A673 (cell line): ENCODE measurements around the gene CES5A. TPM values are rescaled to one million over a fixed set of nuclear protein-coding genes. Genes with fewer than 3 reads are reported as not detected.
"Not testable (repeated sequence)": the region's sequence is repeated elsewhere in the genome, so short reads cannot be mapped to it uniquely, and the experiment has no call there.

ENCODE experiments used
- BruUV-seq: library from RNA; stranded (reverse); fragments of 400-500 nt; replicated peaks from 2 replicates; lab custom pipeline; 2021; lab: Mats Ljungman, UMichigan
- CTCF ChIA-PET: fragments of 300-600 bp; sonication (Branson Sonifier 250); formaldehyde crosslinking; loops from one replicate; lab custom pipeline; 2022; ENCODE audit warnings: antibody characterized with exemption; lab: Charles Lee
- POLR2A ChIA-PET: fragments of 300-600 bp; sonication (Branson Sonifier 250); formaldehyde crosslinking; loops from one replicate; lab custom pipeline; 2022; ENCODE audit warnings: antibody characterized with exemption; ENCODE audit not compliant: low non-redundant PET; lab: Charles Lee
- DNase-seq: peaks from one replicate; pipeline ENCODE4 v3.0.0-alpha.2; 2015; ENCODE audit warnings: low spot score
- H3K27ac ChIP-seq: fragments of 200-600 bp; sonication (generic); 2 replicates; pipeline ENCODE4 v1.5.1; 2016; ENCODE audit warnings: mixed run types, low read depth, mild to moderate bottlenecking, mixed read lengths, antibody characterized with exemption, low read length; ENCODE audit not compliant: poor library complexity, severe bottlenecking
- H3K27me3 ChIP-seq: fragments of 200-600 bp; sonication (generic); replicated peaks from 2 replicates; pipeline ENCODE4 v1.6.1; 2017; ENCODE audit warnings: mixed run types, low read depth, mild to moderate bottlenecking, mixed read lengths, antibody characterized with exemption, low read length; ENCODE audit not compliant: insufficient read depth, poor library complexity
- H3K36me3 ChIP-seq: fragments of 200-600 bp; sonication (generic); 2 replicates; pipeline ENCODE4 v1.6.1; 2016; ENCODE audit warnings: mixed run types, mild to moderate bottlenecking, mixed read lengths, antibody characterized with exemption, low read length; ENCODE audit not compliant: insufficient read depth, poor library complexity, severe bottlenecking
- H3K4me1 ChIP-seq: fragments of 200-600 bp; sonication (generic); 2 replicates; pipeline ENCODE4 v1.6.1; 2017; ENCODE audit warnings: mixed run types, mild to moderate bottlenecking, mixed read lengths, antibody characterized with exemption, low read length; ENCODE audit not compliant: insufficient read depth, poor library complexity, severe bottlenecking
- H3K4me3 ChIP-seq: fragments of 200-600 bp; sonication (generic); 2 replicates; pipeline ENCODE4 v1.5.1; 2016; ENCODE audit warnings: low read depth, mixed run types, mild to moderate bottlenecking, mixed read lengths, low read length; ENCODE audit not compliant: poor library complexity, severe bottlenecking
- H3K9me3 ChIP-seq: fragments of 200-600 bp; sonication (generic); 2 replicates; pipeline ENCODE4 v1.6.1; 2016; ENCODE audit warnings: mixed run types, low read depth, mild to moderate bottlenecking, mixed read lengths, antibody characterized with exemption, low read length; ENCODE audit not compliant: poor library complexity, severe bottlenecking
- EZH2 ChIP-seq: fragments of 200-600 bp; sonication (generic); IDR thresholded peaks from 2 replicates; pipeline ENCODE4 v1.6.1; 2017; ENCODE audit warnings: borderline replicate concordance, low read depth, mild to moderate bottlenecking, mixed read lengths, antibody characterized with exemption, low read length; ENCODE audit not compliant: poor library complexity, severe bottlenecking
- intact Hi-C: fragments of 100-400 bp; cut with micrococcal nuclease; formaldehyde crosslinking; loops from one replicate; pipeline ENCODE4 v1.10.0; 2022; ENCODE audit not compliant: unreplicated experiment
- total RNA-seq: library from RNA; stranded (reverse); gene quantifications from 2 replicates; pipeline ENCODE4 v1.2.3, GENCODE V29; 2021
- TF ChIP-seq, protein P1 (sequence below): fragments of 300-800, 200-600 bp; sonication (generic); conservative IDR thresholded peaks from 2 replicates; pipeline ENCODE4 v1.5.1; 2017; ENCODE audit warnings: low read depth, mild to moderate bottlenecking, antibody characterized with exemption, low read length, moderate library complexity, mixed read lengths

The CES5A gene
- total RNA-seq, 1 experiment from 2014 or later = not detected

- H3K4me3 ChIP-seq = no peak overlapping the region
- H3K9me3 ChIP-seq = no peaks in the 10 kb centered on the region
- no peaks in the 10 kb centered on the region for H3K36me3 ChIP-seq
- H3K27ac ChIP-seq = peak overlapping the region; percentile 92
- ChIA-PET POLR2A (no interaction called here), CTCF (no interaction called here)
- intact Hi-C loops = no loop called here
- DNase-seq = peak; percentile 26
- TF ChIP-seq EZH2 = no peak
- TF ChIP-seq, protein P1, sequence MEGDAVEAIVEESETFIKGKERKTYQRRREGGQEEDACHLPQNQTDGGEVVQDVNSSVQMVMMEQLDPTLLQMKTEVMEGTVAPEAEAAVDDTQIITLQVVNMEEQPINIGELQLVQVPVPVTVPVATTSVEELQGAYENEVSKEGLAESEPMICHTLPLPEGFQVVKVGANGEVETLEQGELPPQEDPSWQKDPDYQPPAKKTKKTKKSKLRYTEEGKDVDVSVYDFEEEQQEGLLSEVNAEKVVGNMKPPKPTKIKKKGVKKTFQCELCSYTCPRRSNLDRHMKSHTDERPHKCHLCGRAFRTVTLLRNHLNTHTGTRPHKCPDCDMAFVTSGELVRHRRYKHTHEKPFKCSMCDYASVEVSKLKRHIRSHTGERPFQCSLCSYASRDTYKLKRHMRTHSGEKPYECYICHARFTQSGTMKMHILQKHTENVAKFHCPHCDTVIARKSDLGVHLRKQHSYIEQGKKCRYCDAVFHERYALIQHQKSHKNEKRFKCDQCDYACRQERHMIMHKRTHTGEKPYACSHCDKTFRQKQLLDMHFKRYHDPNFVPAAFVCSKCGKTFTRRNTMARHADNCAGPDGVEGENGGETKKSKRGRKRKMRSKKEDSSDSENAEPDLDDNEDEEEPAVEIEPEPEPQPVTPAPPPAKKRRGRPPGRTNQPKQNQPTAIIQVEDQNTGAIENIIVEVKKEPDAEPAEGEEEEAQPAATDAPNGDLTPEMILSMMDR = no peak
- H3K27me3 ChIP-seq = no peaks in the 10 kb centered on the region
- peaks cover 13% of the 10 kb centered on the region for H3K4me1 ChIP-seq
- BruUV-seq = no TSS peak
These were observed 39.0 kb downstream of the CES5A start for GRCh38 chr16:55836158-55836611.

DNA sequence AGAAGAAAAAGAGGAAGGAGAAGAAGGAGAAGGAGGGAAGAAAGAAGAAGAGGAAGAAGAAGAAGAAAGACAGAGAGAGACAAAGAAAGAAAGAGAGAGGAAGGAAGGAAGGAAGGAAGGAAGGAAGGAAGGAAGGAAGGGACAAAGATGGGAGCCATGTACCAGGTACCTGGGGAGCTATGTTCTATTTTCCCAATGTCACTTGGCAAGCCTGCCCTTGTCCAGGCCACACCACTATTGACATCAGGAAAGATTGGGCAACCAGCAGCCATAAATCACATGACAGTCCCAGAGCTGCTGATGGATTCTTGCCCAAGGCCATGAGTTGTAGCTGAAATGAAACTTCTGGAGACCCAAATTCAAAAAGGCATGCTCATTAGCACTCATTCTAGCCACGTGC lies 39.6 kb downstream of the CES5A start:
- peak overlapping the region; percentile 93 for H3K27ac ChIP-seq
- ChIA-PET POLR2A (no interaction called here), CTCF (no interaction called here)
- no peaks in the 10 kb centered on the region for H3K27me3 ChIP-seq
- no peaks in the 10 kb centered on the region for H3K36me3 ChIP-seq
- peaks cover 13% of the 10 kb centered on the region for H3K4me1 ChIP-seq
- DNase-seq = peak; percentile 88
- H3K9me3 ChIP-seq = no peaks in the 10 kb centered on the region
- no peak for TF ChIP-seq EZH2
- TF ChIP-seq, protein P1 = no peak
- intact Hi-C loops = no loop called here
- BruUV-seq = no TSS peak
- H3K4me3 ChIP-seq = no peak overlapping the region

DNA sequence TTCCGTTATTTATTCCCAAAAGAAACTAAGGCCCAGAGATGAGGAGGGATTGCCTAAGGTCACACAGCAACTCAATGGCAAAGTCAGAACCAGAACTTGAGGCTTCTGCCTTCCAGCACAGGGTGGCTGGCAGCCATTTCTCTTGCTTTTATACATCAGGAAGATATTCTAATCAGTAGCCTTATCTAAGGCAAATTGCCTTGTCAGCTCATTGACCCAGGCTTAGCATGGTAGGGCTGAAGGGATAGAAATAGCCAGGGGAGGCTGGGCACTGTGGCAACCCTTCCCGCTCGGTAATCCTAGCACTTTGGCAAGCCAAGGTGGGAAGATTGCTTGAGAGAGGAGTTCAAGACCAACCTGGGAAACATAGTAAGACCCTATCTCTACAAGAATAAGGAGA lies 40.0 kb downstream of the CES5A start:
- CTCF ChIA-PET, POLR2A ChIA-PET, BruUV-seq, H3K4me3 ChIP-seq, intact Hi-C loops, H3K9me3 ChIP-seq, H3K27me3 ChIP-seq, H3K36me3 ChIP-seq: not testable (repeated sequence)
- DNase-seq = peak; percentile 52
- Histone ChIP-seq H3K27ac (peak overlapping the region; percentile 93), H3K4me1 (peaks cover 13% of the 10 kb centered on the region)

GRCh38 chr16:55834049-55834448 lies 41.1 kb downstream of the CES5A start:
- no TSS peak for BruUV-seq
- no peak overlapping the region for H3K4me3 ChIP-seq
- H3K9me3 ChIP-seq = no peaks in the 10 kb centered on the region
- H3K36me3 ChIP-seq = no peaks in the 10 kb centered on the region
- POLR2A ChIA-PET = no interaction called here
- CTCF ChIA-PET = no interaction called here
- H3K27me3 ChIP-seq = no peaks in the 10 kb centered on the region
- TF ChIP-seq, protein P1 = no peak
- TF ChIP-seq EZH2 = no peak
- H3K27ac ChIP-seq = peak overlapping the region; percentile 93
- H3K4me1 ChIP-seq = peaks cover 13% of the 10 kb centered on the region
- intact Hi-C loops = no loop called here
- DNase-seq = peak; percentile 21
